ENCODE data around the gene F12.
A peak's percentile ranks its signal among the peaks of the same experiment; 100 is the strongest.

GRCh38 chr5:177372034-177372896 is 37.1 kb downstream of the F12 start:
- TF ChIP-seq CTCF (IDR thresholded peaks at IDR 0.05 in 8 of 11, conservative IDR thresholded peaks at IDR 0.05 in 3 of 11) (no peak), POLR2A (IDR thresholded peaks at IDR 0.05) (peak in 1 of 3 donors; percentile 26), POLR2AphosphoS5 (IDR thresholded peaks at IDR 0.05) (peak; percentile 52 to 76 (median 76))
